Tibial artery (tissue), 4 donors: Measurements from ENCODE around the gene BASP1.

Experiments used
- DNase-seq, 2 donors: peaks; one replicate each; pipeline ENCODE4 v3.0.0-alpha.2; 2019
- H3K27ac ChIP-seq, 2 donors: fragments of 200-600 bp; sonication (generic) in 1 of 2; 1 replicate in 1 of 2; 2 replicates in 1 of 2; pipeline ENCODE4 v1.5.1; 2018 to 2019; ENCODE audit warnings: mild to moderate bottlenecking in 1 of 2
- H3K27me3 ChIP-seq, 2 donors: fragments of 200-600 bp; sonication (generic) in 1 of 2; one replicate each; pipeline versions ENCODE4 v1.5.1 to v1.6.0; 2016 to 2019
- H3K36me3 ChIP-seq, 3 donors: fragments of 200-600 bp; sonication (generic) in 2 of 3; one replicate each; pipeline ENCODE4 v1.5.1; 2016 to 2019; ENCODE audit warnings: mild to moderate bottlenecking in 2 of 3
- H3K4me1 ChIP-seq, 4 donors: fragments of 200-600 bp; sonication (generic) in 2 of 4; 1 replicate in 3 of 4; 2 replicates in 1 of 4; pipeline ENCODE4 v1.5.1; 2016 to 2019
- H3K4me3 ChIP-seq, 2 donors: fragments of 200-600 bp; sonication (generic) in 1 of 2; 1 replicate in 1 of 2; 2 replicates in 1 of 2; pipeline ENCODE4 v1.5.1; 2018 to 2019; ENCODE audit warnings: mild to moderate bottlenecking in 2 of 2
- H3K9me3 ChIP-seq, 3 donors: fragments of 200-600 bp; sonication (generic) in 1 of 3; one replicate each; pipeline ENCODE4 v1.5.1; 2016 to 2019
- intact Hi-C: fragments of 100-400 bp; cut with DNase I; formaldehyde crosslinking; loops from one replicate; pipeline ENCODE4 v1.15.0; 2023; ENCODE audit warnings: low total_unique reads
- TF ChIP-seq, protein P1 (sequence below), 2 experiments: fragments of 200-600 bp in 1 of 2; fragments of 450-650 bp in 1 of 2; IDR thresholded peaks; one replicate each; pipeline ENCODE4 v1.5.1; 2017 to 2019; ENCODE audit warnings: antibody characterized with exemption in 2 of 2, mild to moderate bottlenecking in 1 of 2, moderate library complexity in 1 of 2

Gene BASP1

DNA sequence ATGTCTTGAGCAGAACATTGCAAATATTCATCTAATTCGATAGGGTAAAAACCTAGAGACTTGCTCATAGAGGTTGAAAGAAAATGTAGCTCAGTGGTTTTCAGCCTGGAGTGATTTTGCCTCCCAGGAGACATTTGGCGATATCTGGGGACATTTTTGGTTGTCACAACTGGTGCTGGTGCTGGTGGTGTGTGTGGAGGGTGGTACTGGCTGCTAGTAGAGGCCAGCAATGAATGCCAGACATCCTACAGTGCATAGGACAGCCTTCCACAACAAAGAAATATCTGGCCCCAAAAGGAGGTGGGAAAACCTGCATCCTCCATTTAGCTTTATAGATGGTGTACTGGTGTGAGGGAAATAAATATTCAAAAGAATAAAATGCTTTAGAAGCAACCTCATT lies 2.1 kb upstream of the BASP1 start:
- TF ChIP-seq, protein P1, sequence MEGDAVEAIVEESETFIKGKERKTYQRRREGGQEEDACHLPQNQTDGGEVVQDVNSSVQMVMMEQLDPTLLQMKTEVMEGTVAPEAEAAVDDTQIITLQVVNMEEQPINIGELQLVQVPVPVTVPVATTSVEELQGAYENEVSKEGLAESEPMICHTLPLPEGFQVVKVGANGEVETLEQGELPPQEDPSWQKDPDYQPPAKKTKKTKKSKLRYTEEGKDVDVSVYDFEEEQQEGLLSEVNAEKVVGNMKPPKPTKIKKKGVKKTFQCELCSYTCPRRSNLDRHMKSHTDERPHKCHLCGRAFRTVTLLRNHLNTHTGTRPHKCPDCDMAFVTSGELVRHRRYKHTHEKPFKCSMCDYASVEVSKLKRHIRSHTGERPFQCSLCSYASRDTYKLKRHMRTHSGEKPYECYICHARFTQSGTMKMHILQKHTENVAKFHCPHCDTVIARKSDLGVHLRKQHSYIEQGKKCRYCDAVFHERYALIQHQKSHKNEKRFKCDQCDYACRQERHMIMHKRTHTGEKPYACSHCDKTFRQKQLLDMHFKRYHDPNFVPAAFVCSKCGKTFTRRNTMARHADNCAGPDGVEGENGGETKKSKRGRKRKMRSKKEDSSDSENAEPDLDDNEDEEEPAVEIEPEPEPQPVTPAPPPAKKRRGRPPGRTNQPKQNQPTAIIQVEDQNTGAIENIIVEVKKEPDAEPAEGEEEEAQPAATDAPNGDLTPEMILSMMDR (IDR thresholded peaks at IDR 0.05), result no peak
- no peaks in the 10 kb centered on the region for H3K9me3 ChIP-seq
- H3K27me3 ChIP-seq, result no peaks in the 10 kb centered on the region
- intact Hi-C loops, result loop anchor here (10.0 kb wide), 1 partner anchor 1069 kb away; no protein-coding TSS in a partner anchor
- H3K4me3 ChIP-seq, result no peak overlapping the region
- H3K27ac ChIP-seq, result no peak overlapping the region
- no peaks in the 10 kb centered on the region for H3K36me3 ChIP-seq
- no peak for DNase-seq
- peaks cover 0 to 29% (median 11%) of the 10 kb centered on the region in 4 donors for H3K4me1 ChIP-seq

DNA sequence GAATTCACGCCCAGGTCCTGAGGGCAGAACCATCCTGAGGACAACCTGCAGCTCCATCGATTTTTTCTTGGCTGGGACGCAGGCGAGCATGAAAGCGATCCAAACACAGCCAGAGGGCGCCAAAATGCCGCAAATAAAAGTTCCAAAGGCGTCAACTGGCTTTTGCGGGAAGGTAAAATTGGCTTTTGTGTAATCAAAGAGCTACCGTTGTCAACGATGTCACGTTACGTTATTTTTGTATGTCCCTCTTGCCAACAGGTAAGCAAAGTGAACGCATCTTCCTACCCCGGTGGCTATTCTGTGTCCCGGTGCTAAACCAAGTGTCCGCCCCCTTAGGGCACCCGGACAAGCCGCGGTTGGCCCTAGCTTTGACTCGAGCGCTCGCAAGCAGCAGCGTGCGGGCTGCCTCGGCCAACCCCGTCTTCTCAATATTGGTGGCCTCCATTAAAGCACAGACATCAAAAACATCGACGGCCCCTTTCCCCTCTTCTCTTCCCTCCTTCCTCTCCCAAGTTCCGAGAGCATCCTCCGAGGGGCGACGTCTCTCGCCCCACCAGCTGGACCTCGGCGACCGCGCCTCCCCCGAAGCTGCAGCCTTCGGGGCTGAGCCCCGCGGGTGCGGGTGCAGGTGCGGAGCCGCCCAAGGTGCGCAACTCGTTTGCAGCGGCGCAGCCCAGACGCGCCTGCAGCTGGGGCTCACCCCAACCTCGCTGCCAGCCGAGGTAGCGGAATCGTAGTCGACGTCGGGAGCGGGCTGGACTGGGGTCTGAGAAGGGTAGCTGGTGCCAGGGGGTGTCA lies 1.1 kb upstream of the BASP1 start:
- no peaks in the 10 kb centered on the region for H3K9me3 ChIP-seq
- H3K4me3 ChIP-seq, result peak overlapping the region; percentile 75 to 76
- intact Hi-C loops, result loop anchor here (10.0 kb wide), 1 partner anchor 1068 kb away; no protein-coding TSS in a partner anchor
- H3K36me3 ChIP-seq, result no peaks in the 10 kb centered on the region
- peak overlapping the region; percentile 84 to 85 for H3K27ac ChIP-seq
- H3K27me3 ChIP-seq, result no peaks in the 10 kb centered on the region
- TF ChIP-seq, protein P1 (IDR thresholded peaks at IDR 0.05), result peak; percentile 67 to 74
- peak; percentile 68 to 88 for DNase-seq
- peaks cover 0 to 29% (median 11%) of the 10 kb centered on the region in 4 donors for H3K4me1 ChIP-seq

DNA sequence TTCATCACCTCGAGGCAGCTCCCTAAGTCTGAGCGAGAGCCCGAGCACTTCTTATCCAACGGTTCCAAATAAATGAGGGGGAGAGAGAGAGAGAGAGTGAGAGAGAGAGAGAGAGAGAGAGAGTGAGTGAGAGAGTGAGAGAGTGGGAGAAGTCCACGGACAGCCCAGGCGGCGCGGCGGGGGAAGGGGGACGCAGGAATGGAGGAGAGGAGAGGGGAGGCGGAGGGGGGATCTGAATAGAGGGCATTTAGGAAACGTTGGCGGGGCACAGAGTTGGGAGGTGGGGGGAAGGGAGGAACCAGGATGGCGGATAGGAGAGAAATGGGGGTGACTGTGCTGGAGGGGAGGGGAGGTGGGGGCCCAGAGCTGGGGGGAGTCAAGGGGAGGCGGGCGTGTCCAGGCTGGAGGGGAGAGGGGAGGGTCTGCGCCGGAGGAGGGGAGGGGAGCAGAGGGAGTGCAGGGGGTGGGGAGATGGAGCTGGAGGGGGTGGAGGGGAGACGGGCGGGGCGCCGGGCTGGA lies 398 bp upstream of the BASP1 start:
- Histone ChIP-seq H3K36me3 (no peaks in the 10 kb centered on the region), H3K4me1 (peaks cover 0 to 29% (median 11%) of the 10 kb centered on the region in 4 donors), H3K9me3 (no peaks in the 10 kb centered on the region), H3K27ac (peak overlapping the region; percentile 84 to 85), H3K4me3 (peak overlapping the region; percentile 75 to 76), H3K27me3 (no peaks in the 10 kb centered on the region)
- TF ChIP-seq, protein P1 (IDR thresholded peaks at IDR 0.05), result no peak
- intact Hi-C loops, result loop anchor here (10.0 kb wide), 1 partner anchor 1068 kb away; no protein-coding TSS in a partner anchor
- peak; percentile 47 to 72 for DNase-seq

DNA sequence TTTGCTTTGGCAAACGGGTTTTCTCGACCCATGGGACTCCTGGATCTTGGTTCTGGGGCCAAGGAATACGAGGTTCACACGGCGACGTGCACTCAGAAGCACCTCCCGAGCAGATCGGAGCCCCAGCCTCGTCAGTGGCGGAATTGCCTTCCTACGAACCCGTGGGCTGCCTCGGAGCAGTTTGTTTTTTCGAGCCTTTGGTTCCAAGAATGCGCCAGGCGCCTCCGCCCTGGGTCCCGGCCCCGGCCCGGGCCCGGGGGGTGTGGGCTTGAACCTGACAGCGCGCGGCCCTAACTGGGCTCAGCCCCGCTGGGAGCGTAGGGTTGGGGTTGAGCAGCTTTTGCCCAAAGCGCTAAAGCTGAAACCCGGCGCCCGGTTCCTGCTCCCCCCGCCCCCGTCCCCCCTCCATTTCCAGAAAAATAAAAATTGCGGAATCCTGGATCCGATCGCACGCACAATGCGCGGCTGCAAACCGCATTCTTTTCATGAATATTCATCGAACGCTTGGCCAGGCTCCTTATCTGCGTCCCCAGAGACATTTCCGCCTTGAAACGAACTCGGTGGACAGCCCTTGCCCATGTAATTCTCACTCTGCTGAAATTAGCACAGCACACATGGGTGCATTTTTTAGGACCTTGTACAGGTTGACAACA lies 1.0 kb downstream of the BASP1 start:
- no peaks in the 10 kb centered on the region for H3K9me3 ChIP-seq
- intact Hi-C loops, result loop anchor here (10.0 kb wide), 1 partner anchor 1066 kb away; no protein-coding TSS in a partner anchor
- peak; percentile 54 to 71 for DNase-seq
- H3K27ac ChIP-seq, result peak overlapping the region; percentile 84 to 85
- TF ChIP-seq, protein P1 (IDR thresholded peaks at IDR 0.05), result no peak
- H3K4me3 ChIP-seq, result peak overlapping the region; percentile 75 to 76
- H3K4me1 ChIP-seq, result peaks cover 0 to 29% (median 17%) of the 10 kb centered on the region in 4 donors
- H3K36me3 ChIP-seq, result no peaks in the 10 kb centered on the region
- H3K27me3 ChIP-seq, result no peaks in the 10 kb centered on the region

DNA sequence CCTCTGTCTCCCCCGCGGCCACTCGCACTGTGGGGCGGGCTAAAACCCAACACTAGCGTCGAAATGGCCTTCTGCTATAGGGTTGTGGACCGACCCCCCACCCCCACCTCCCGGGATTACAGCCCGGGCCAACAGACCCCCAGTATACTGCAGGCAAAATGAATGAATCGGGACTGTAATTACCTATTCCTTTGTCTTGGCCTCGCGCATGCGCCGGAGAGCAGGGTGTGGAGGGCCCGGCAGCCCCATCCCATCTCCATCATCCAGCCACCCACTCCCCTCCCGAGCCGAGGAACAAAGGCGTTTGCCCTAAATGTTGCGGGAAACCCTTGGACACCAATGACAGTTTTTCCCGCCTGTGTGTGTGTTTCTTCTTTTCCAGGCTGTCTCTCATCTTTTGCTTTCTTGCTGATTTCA lies 1.6 kb downstream of the BASP1 start:
- Histone ChIP-seq H3K9me3 (no peaks in the 10 kb centered on the region), H3K27ac (peak overlapping the region; percentile 84 to 85), H3K4me3 (peak overlapping the region; percentile 75 to 76), H3K4me1 (peaks cover 0 to 33% (median 17%) of the 10 kb centered on the region in 4 donors), H3K36me3 (no peaks in the 10 kb centered on the region), H3K27me3 (no peaks in the 10 kb centered on the region)
- TF ChIP-seq, protein P1 (IDR thresholded peaks at IDR 0.05), result no peak
- intact Hi-C loops, result loop anchor here (10.0 kb wide), 1 partner anchor 1066 kb away; no protein-coding TSS in a partner anchor
- no peak for DNase-seq
